Neutrophil (primary cell): ENCODE data around the gene PTRH2.
"Not testable (repeated sequence)": the region's sequence is repeated elsewhere in the genome, so short reads cannot be mapped to it uniquely, and the experiment has no call there.

Source experiments
- H3K27ac ChIP-seq: fragments of 200-600 bp; sonication (generic); 2 replicates; pipeline ENCODE4 v1.5.1; 2016; ENCODE audit warnings: mild to moderate bottlenecking, moderate library complexity
- H3K27me3 ChIP-seq: fragments of 200-600 bp; sonication (generic); 2 replicates; pipeline ENCODE4 v1.6.0; 2016; ENCODE audit warnings: mild to moderate bottlenecking
- H3K36me3 ChIP-seq: fragments of 200-600 bp; sonication (generic); 2 replicates; pipeline ENCODE4 v1.5.1; 2017
- H3K4me1 ChIP-seq, 2 experiments: fragments of 200-600 bp in 1 of 2; sonication (generic) in 1 of 2; 1 replicate in 1 of 2; 2 replicates in 1 of 2; pipeline versions ENCODE4 v1.5.1 to v1.6.1; 2013 to 2016; ENCODE audit warnings: low read depth in 1 of 2, low read length in 1 of 2, mild to moderate bottlenecking in 1 of 2, moderate library complexity in 1 of 2; ENCODE audit not compliant: control insufficient read depth in 1 of 2, insufficient read depth in 1 of 2
- H3K4me3 ChIP-seq, 2 experiments: fragments of 200-600 bp in 1 of 2; sonication (generic) in 1 of 2; 1 replicate in 1 of 2; 2 replicates in 1 of 2; pipeline ENCODE4 v1.5.1; 2013 to 2016; ENCODE audit warnings: low read depth in 1 of 2, low read length in 1 of 2, mild to moderate bottlenecking in 1 of 2, moderate library complexity in 1 of 2
- H3K9me3 ChIP-seq: fragments of 200-600 bp; sonication (generic); 2 replicates; pipeline ENCODE4 v1.5.1; 2016
- CTCF ChIP-seq: fragments of 200-600 bp; sonication (generic); IDR thresholded peaks from 2 replicates; pipeline ENCODE4 v1.5.1; 2016; ENCODE audit warnings: antibody characterized with exemption

The PTRH2 gene

GRCh38 chr17:59675231-59675630, 32.0 kb downstream of the PTRH2 start:
- peaks cover 61% of the 10 kb centered on the region for H3K36me3 ChIP-seq
- no peak overlapping the region for H3K4me3 ChIP-seq
- H3K27me3 ChIP-seq: no peaks in the 10 kb centered on the region
- H3K27ac ChIP-seq: peak overlapping the region; percentile 74
- peaks cover 11 to 20% of the 10 kb centered on the region in 2 experiments for H3K4me1 ChIP-seq
- no peak for TF ChIP-seq CTCF
- H3K9me3 ChIP-seq: no peaks in the 10 kb centered on the region

GRCh38 chr17:59671386-59671785, 35.8 kb downstream of the PTRH2 start:
- peaks cover 38 to 45% of the 10 kb centered on the region in 2 experiments for H3K4me1 ChIP-seq
- TF ChIP-seq CTCF: no peak
- H3K36me3 ChIP-seq: peaks cover 35% of the 10 kb centered on the region
- H3K27ac ChIP-seq: peak overlapping the region; percentile 86
- no peaks in the 10 kb centered on the region for H3K27me3 ChIP-seq
- no peak overlapping the region for H3K4me3 ChIP-seq
- H3K9me3 ChIP-seq: no peaks in the 10 kb centered on the region

GRCh38 chr17:59669944-59670343, 37.3 kb downstream of the PTRH2 start:
- Histone ChIP-seq H3K9me3 (no peaks in the 10 kb centered on the region), H3K4me3 (peak overlapping the region in 1 of 2 experiments; percentile 43), H3K36me3 (peaks cover 41% of the 10 kb centered on the region), H3K27me3 (no peaks in the 10 kb centered on the region), H3K27ac (peak overlapping the region; percentile 86), H3K4me1 (peaks cover 30 to 35% of the 10 kb centered on the region in 2 experiments)
- no peak for TF ChIP-seq CTCF

GRCh38 chr17:59669411-59669810, 37.8 kb downstream of the PTRH2 start:
- Histone ChIP-seq H3K4me1 (peaks cover 28 to 31% of the 10 kb centered on the region in 2 experiments), H3K4me3 (peak overlapping the region in 1 of 2 experiments; percentile 43), H3K36me3 (peaks cover 42% of the 10 kb centered on the region), H3K27ac (peak overlapping the region; percentile 86), H3K9me3 (no peaks in the 10 kb centered on the region), H3K27me3 (no peaks in the 10 kb centered on the region)
- TF ChIP-seq CTCF: no peak

- Histone ChIP-seq H3K9me3 (no peaks in the 10 kb centered on the region), H3K27ac (peak overlapping the region; percentile 86), H3K27me3 (no peaks in the 10 kb centered on the region), H3K36me3 (peaks cover 42% of the 10 kb centered on the region), H3K4me3 (peak overlapping the region; percentile 5 to 43), H3K4me1 (peaks cover 28 to 31% of the 10 kb centered on the region in 2 experiments)
- no peak for TF ChIP-seq CTCF
These were observed 38.4 kb downstream of the PTRH2 start for GRCh38 chr17:59668816-59669215.

- no peaks in the 10 kb centered on the region for H3K27me3 ChIP-seq
- no peaks in the 10 kb centered on the region for H3K9me3 ChIP-seq
- TF ChIP-seq CTCF: no peak
- no peak overlapping the region for H3K4me3 ChIP-seq
- peak overlapping the region; percentile 42 for H3K27ac ChIP-seq
- H3K36me3 ChIP-seq: peaks cover 63% of the 10 kb centered on the region
- H3K4me1 ChIP-seq: peaks cover 28 to 31% of the 10 kb centered on the region in 2 experiments
These were observed 41.0 kb downstream of the PTRH2 start for GRCh38 chr17:59666235-59666634.

GRCh38 chr17:59656624-59657023, 50.6 kb downstream of the PTRH2 start:
- Histone ChIP-seq H3K27ac (peak overlapping the region; percentile 53), H3K36me3 (peaks cover 93% of the 10 kb centered on the region)
- H3K4me3 ChIP-seq, H3K4me1 ChIP-seq, H3K9me3 ChIP-seq, H3K27me3 ChIP-seq: not testable (repeated sequence)
